ENCODE data around the gene TRAPPC3.

TRAPPC3 gene

GRCh38 chr1:36097693-36098585 is 51.3 kb downstream of the TRAPPC3 start:
- DNase-seq: no peak

- DNase-seq: no peak
Observed at GRCh38 chr1:36096500-36097432, 52.5 kb downstream of the TRAPPC3 start.

- no peak for DNase-seq
Observed at GRCh38 chr1:36095760-36096405, 53.4 kb downstream of the TRAPPC3 start.

GRCh38 chr1:36094621-36095061 is 54.6 kb downstream of the TRAPPC3 start:
- no peak for DNase-seq

GRCh38 chr1:36093929-36094328 is 55.4 kb downstream of the TRAPPC3 start:
- DNase-seq: no peak

- DNase-seq: no peak
Observed at GRCh38 chr1:36093226-36093625, 56.1 kb downstream of the TRAPPC3 start.

GRCh38 chr1:36092798-36093185 is 56.5 kb downstream of the TRAPPC3 start:
- DNase-seq: no peak

GRCh38 chr1:36092166-36092797 is 57.0 kb downstream of the TRAPPC3 start:
- DNase-seq: no peak

GRCh38 chr1:36091698-36092097 is 57.6 kb downstream of the TRAPPC3 start:
- no peak for DNase-seq

- DNase-seq: no peak
Observed at GRCh38 chr1:36091141-36091540, 58.1 kb downstream of the TRAPPC3 start.

GRCh38 chr1:36089393-36090121 is 59.7 kb downstream of the TRAPPC3 start:
- no peak for DNase-seq

GRCh38 chr1:36088577-36089392 is 60.5 kb downstream of the TRAPPC3 start, which contains the start of gene ADPRS:
ADPRS (plus strand) TSS chr1:36088892; CDS start chr1:36088905, 13 bp downstream.
- peak; percentile 90 for DNase-seq

- DNase-seq: no peak
Observed at GRCh38 chr1:36088265-36088576, 61.1 kb downstream of the TRAPPC3 start.

- DNase-seq: no peak
Observed at GRCh38 chr1:36087233-36088123, 61.8 kb downstream of the TRAPPC3 start.

Data from NCI-H345 (cell line).